Measurements from ENCODE around the gene GRIP2.

The GRIP2 gene

DNA sequence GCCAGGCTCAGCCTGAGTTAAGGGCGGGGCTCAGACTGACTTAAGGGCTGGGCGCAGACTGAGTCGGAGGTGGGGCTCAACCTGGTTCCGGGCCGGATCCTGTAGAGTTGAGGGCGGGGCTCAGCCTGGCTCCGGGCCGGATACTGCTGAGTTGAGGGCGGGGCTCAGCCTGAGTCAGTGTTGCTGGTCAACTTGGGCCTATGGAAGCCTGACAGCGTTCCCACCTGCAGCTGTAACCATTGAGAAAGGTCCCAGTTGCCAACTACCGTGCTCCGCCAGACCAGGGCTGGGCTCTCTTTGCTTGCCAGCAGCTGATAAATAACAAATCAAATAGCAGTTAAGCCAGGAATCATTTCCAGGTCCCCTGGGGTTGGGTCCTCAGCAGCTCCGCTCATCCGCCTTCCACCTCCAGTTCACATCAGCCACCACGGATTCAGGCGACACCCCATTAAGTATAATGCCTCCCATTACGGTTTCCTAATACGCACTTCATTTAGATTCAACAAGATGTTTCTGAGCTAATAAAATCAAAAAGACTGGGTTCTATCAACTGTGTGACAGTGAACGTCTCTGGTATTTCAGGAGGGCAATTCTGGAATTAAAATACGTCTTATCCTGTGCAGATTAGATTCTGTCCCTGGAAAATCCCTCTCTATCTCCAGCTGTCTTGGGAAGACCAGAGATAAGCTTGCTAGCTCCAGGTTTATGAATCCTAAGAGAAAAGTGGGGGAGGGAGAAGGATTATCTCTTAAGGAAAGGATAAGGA is 7.3 kb downstream of the GRIP2 start:
- Histone ChIP-seq H3K23ac (ENCODE audit: low read length) (no peak overlapping the region), H4K8ac (ENCODE audit: low read depth, low read length) (peak overlapping the region; percentile 94), H4K5ac (ENCODE audit: low read length) (no peak overlapping the region), H3K4ac (ENCODE audit: low read depth, low read length) (no peak overlapping the region), H3K4me3 (ENCODE audit: low read length) (no peak overlapping the region), H3K4me2 (ENCODE audit: low read length) (no peak overlapping the region), H3K56ac (ENCODE audit: low read length) (no peak overlapping the region), H3K79me2 (ENCODE audit: control insufficient read depth, insufficient read depth, low read length) (no peaks in the 10 kb centered on the region), H3K4me1 (ENCODE audit: control insufficient read depth, low read depth, low read length) (peaks cover 8% of the 10 kb centered on the region), H2AK5ac (ENCODE audit: low read length) (no peak overlapping the region), H3K27me3 (ENCODE audit: insufficient read depth, low read length, poor library complexity) (no peaks in the 10 kb centered on the region), H3K36me3 (ENCODE audit: control insufficient read depth, insufficient read depth, low read length) (no peaks in the 10 kb centered on the region), H2BK15ac (replicated peaks; ENCODE audit: low read depth) (no peak overlapping the region), H3K27ac (ENCODE audit: low read depth, low read length) (no peak overlapping the region), H2BK120ac (ENCODE audit: low read depth, low read length) (no peak overlapping the region), H3K18ac (ENCODE audit: low read length) (no peak overlapping the region), H3K9ac (ENCODE audit: low read length) (no peak overlapping the region), H3K79me1 (ENCODE audit: low read length) (no peaks in the 10 kb centered on the region), H2BK5ac (ENCODE audit: low read length) (no peak overlapping the region)
- DNase-seq, result peak; percentile 90
- WGBS (ENCODE audit: extremely low coverage, insufficient coverage, low lambda C conversion rate), result no CpG with 5 or more reads among the region's 20 CpGs

- H3K79me1 ChIP-seq (ENCODE audit: low read length), result no peaks in the 10 kb centered on the region
- H3K27ac ChIP-seq (ENCODE audit: low read depth, low read length), result no peak overlapping the region
- no peak for DNase-seq
- no peak overlapping the region for H4K5ac ChIP-seq (ENCODE audit: low read length)
- no peaks in the 10 kb centered on the region for H3K27me3 ChIP-seq (ENCODE audit: insufficient read depth, low read length, poor library complexity)
- H3K18ac ChIP-seq (ENCODE audit: low read length), result no peak overlapping the region
- no peak overlapping the region for H3K4me2 ChIP-seq (ENCODE audit: low read length)
- peaks cover 8% of the 10 kb centered on the region for H3K4me1 ChIP-seq (ENCODE audit: control insufficient read depth, low read depth, low read length)
- H3K36me3 ChIP-seq (ENCODE audit: control insufficient read depth, insufficient read depth, low read length), result no peaks in the 10 kb centered on the region
- no peak overlapping the region for H2BK15ac ChIP-seq (replicated peaks; ENCODE audit: low read depth)
- no peak overlapping the region for H2BK120ac ChIP-seq (ENCODE audit: low read depth, low read length)
- H2AK5ac ChIP-seq (ENCODE audit: low read length), result no peak overlapping the region
- no peak overlapping the region for H2BK5ac ChIP-seq (ENCODE audit: low read length)
- H4K8ac ChIP-seq (ENCODE audit: low read depth, low read length), result no peak overlapping the region
- no peaks in the 10 kb centered on the region for H3K79me2 ChIP-seq (ENCODE audit: control insufficient read depth, insufficient read depth, low read length)
- no peak overlapping the region for H3K23ac ChIP-seq (ENCODE audit: low read length)
- WGBS (ENCODE audit: extremely low coverage, insufficient coverage, low lambda C conversion rate), result no CpG with 5 or more reads among the region's 17 CpGs
- no peak overlapping the region for H3K56ac ChIP-seq (ENCODE audit: low read length)
- H3K9ac ChIP-seq (ENCODE audit: low read length), result no peak overlapping the region
- H3K4me3 ChIP-seq (ENCODE audit: low read length), result no peak overlapping the region
- peak overlapping the region; percentile 44 for H3K4ac ChIP-seq (ENCODE audit: low read depth, low read length)
Measured at GRCh38 chr3:14531856-14532395, 8.2 kb downstream of the GRIP2 start.

GRCh38 chr3:14528081-14528480 is 12.1 kb downstream of the GRIP2 start:
- H3K36me3 ChIP-seq (ENCODE audit: control insufficient read depth, insufficient read depth, low read length), result no peaks in the 10 kb centered on the region
- H3K4ac ChIP-seq (ENCODE audit: low read depth, low read length), result no peak overlapping the region
- DNase-seq, result no peak
- WGBS (ENCODE audit: extremely low coverage, insufficient coverage, low lambda C conversion rate), result no CpG with 5 or more reads among the region's 3 CpGs
- no peak overlapping the region for H2AK5ac ChIP-seq (ENCODE audit: low read length)
- H4K5ac ChIP-seq (ENCODE audit: low read length), result no peak overlapping the region
- H3K23ac ChIP-seq (ENCODE audit: low read length), result no peak overlapping the region
- no peak overlapping the region for H3K4me3 ChIP-seq (ENCODE audit: low read length)
- no peak overlapping the region for H2BK15ac ChIP-seq (replicated peaks; ENCODE audit: low read depth)
- H2BK120ac ChIP-seq (ENCODE audit: low read depth, low read length), result no peak overlapping the region
- no peak overlapping the region for H3K4me2 ChIP-seq (ENCODE audit: low read length)
- H3K56ac ChIP-seq (ENCODE audit: low read length), result no peak overlapping the region
- no peak overlapping the region for H3K27ac ChIP-seq (ENCODE audit: low read depth, low read length)
- H3K18ac ChIP-seq (ENCODE audit: low read length), result no peak overlapping the region
- no peaks in the 10 kb centered on the region for H3K27me3 ChIP-seq (ENCODE audit: insufficient read depth, low read length, poor library complexity)
- H4K8ac ChIP-seq (ENCODE audit: low read depth, low read length), result no peak overlapping the region
- no peaks in the 10 kb centered on the region for H3K79me2 ChIP-seq (ENCODE audit: control insufficient read depth, insufficient read depth, low read length)
- peaks cover 6% of the 10 kb centered on the region for H3K4me1 ChIP-seq (ENCODE audit: control insufficient read depth, low read depth, low read length)
- H3K79me1 ChIP-seq (ENCODE audit: low read length), result no peaks in the 10 kb centered on the region
- H3K9ac ChIP-seq (ENCODE audit: low read length), result no peak overlapping the region
- H2BK5ac ChIP-seq (ENCODE audit: low read length), result no peak overlapping the region

DNA sequence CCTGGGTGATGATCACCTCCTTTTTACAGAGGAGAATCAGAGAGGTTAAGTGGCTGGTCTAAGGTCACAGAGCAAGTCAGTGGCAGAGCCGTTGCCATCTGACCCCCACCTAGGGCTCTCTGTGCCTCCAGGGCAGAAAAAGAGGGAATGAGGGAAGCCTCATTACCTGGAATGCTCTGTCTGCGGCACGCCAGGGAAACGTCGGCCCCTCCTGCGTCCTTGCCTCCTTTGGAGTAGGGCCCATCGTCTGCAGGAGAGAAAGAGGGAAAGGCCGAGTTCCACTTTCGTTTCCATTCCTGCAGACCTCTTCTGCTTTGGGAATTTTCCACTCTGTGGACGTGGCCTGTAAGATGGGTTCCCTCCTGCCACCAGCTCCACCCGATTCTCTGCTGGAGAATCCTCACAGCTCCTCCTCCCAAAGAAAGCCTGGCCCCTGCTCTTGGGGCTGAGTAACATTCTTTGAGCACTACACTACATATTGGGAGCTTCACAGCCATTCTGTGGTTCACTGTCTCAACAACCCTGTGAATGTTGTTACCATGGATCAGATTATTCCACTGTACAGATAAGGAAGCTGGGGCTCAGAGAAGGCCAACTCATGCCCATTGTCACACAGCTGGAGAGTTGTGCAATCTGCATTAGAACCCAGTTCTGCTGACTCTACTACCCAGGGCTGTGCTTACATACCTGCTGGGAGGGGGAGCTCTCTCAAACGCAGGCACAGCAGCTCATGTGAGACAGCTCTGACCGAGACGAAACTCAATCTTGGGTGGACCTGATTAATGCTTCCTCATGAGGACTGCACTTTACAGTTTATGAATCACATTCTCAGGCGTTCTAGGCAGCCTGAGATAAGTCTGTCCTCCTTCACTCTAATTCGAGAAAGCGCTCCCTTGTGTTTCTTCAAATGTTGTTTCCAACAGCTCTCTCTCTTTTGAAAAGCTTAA is 14.2 kb downstream of the GRIP2 start:
- H3K56ac ChIP-seq (ENCODE audit: low read length), result peak overlapping the region; percentile 74
- no CpG with 5 or more reads among the region's 17 CpGs for WGBS (ENCODE audit: extremely low coverage, insufficient coverage, low lambda C conversion rate)
- H3K18ac ChIP-seq (ENCODE audit: low read length), result peak overlapping the region; percentile 7
- H3K4me3 ChIP-seq (ENCODE audit: low read length), result no peak overlapping the region
- no peaks in the 10 kb centered on the region for H3K79me1 ChIP-seq (ENCODE audit: low read length)
- H3K23ac ChIP-seq (ENCODE audit: low read length), result peak overlapping the region; percentile 67
- peak overlapping the region; percentile 74 for H3K4ac ChIP-seq (ENCODE audit: low read depth, low read length)
- no peak overlapping the region for H2AK5ac ChIP-seq (ENCODE audit: low read length)
- peak overlapping the region; percentile 23 for H3K9ac ChIP-seq (ENCODE audit: low read length)
- no peak overlapping the region for H2BK120ac ChIP-seq (ENCODE audit: low read depth, low read length)
- H2BK5ac ChIP-seq (ENCODE audit: low read length), result no peak overlapping the region
- no peaks in the 10 kb centered on the region for H3K79me2 ChIP-seq (ENCODE audit: control insufficient read depth, insufficient read depth, low read length)
- no peak overlapping the region for H2BK15ac ChIP-seq (replicated peaks; ENCODE audit: low read depth)
- no peak overlapping the region for H4K8ac ChIP-seq (ENCODE audit: low read depth, low read length)
- no peaks in the 10 kb centered on the region for H3K36me3 ChIP-seq (ENCODE audit: control insufficient read depth, insufficient read depth, low read length)
- no peak overlapping the region for H3K4me2 ChIP-seq (ENCODE audit: low read length)
- peak overlapping the region; percentile 25 for H3K27ac ChIP-seq (ENCODE audit: low read depth, low read length)
- H4K5ac ChIP-seq (ENCODE audit: low read length), result no peak overlapping the region
- peak; percentile 82 for DNase-seq
- peaks cover 4% of the 10 kb centered on the region for H3K4me1 ChIP-seq (ENCODE audit: control insufficient read depth, low read depth, low read length)
- no peaks in the 10 kb centered on the region for H3K27me3 ChIP-seq (ENCODE audit: insufficient read depth, low read length, poor library complexity)

- H2BK5ac ChIP-seq (ENCODE audit: low read length), result no peak overlapping the region
- no peak overlapping the region for H2BK15ac ChIP-seq (replicated peaks; ENCODE audit: low read depth)
- WGBS (ENCODE audit: extremely low coverage, insufficient coverage, low lambda C conversion rate), result no CpG with 5 or more reads among the region's 9 CpGs
- no peak overlapping the region for H3K27ac ChIP-seq (ENCODE audit: low read depth, low read length)
- DNase-seq, result no peak
- H4K8ac ChIP-seq (ENCODE audit: low read depth, low read length), result no peak overlapping the region
- H3K79me1 ChIP-seq (ENCODE audit: low read length), result no peaks in the 10 kb centered on the region
- H3K36me3 ChIP-seq (ENCODE audit: control insufficient read depth, insufficient read depth, low read length), result no peaks in the 10 kb centered on the region
- no peak overlapping the region for H4K5ac ChIP-seq (ENCODE audit: low read length)
- no peak overlapping the region for H3K9ac ChIP-seq (ENCODE audit: low read length)
- H3K23ac ChIP-seq (ENCODE audit: low read length), result no peak overlapping the region
- H3K4ac ChIP-seq (ENCODE audit: low read depth, low read length), result peak overlapping the region; percentile 74
- H3K18ac ChIP-seq (ENCODE audit: low read length), result peak overlapping the region; percentile 7
- H3K56ac ChIP-seq (ENCODE audit: low read length), result peak overlapping the region; percentile 74
- no peaks in the 10 kb centered on the region for H3K79me2 ChIP-seq (ENCODE audit: control insufficient read depth, insufficient read depth, low read length)
- H3K27me3 ChIP-seq (ENCODE audit: insufficient read depth, low read length, poor library complexity), result no peaks in the 10 kb centered on the region
- no peak overlapping the region for H3K4me3 ChIP-seq (ENCODE audit: low read length)
- no peak overlapping the region for H3K4me2 ChIP-seq (ENCODE audit: low read length)
- H2AK5ac ChIP-seq (ENCODE audit: low read length), result peak overlapping the region; percentile 14
- H2BK120ac ChIP-seq (ENCODE audit: low read depth, low read length), result no peak overlapping the region
- peaks cover 4% of the 10 kb centered on the region for H3K4me1 ChIP-seq (ENCODE audit: control insufficient read depth, low read depth, low read length)
Measured at GRCh38 chr3:14524920-14525660, 15.1 kb downstream of the GRIP2 start.
